K562 (cell line): ENCODE results near the gene MAP3K6. TPM values are rescaled to one million over a fixed set of nuclear protein-coding genes. Genes with fewer than 3 reads are reported as not detected.
A peak's percentile ranks its signal among the peaks of the same experiment; 100 is the strongest.

Experiments
- ARNT ChIP-seq, 2 experiments: fragments of 450-650 bp; IDR thresholded peaks; 2 replicates each; pipeline ENCODE4 v1.6.1; 2016; ENCODE audit warnings: mild to moderate bottlenecking in 1 of 2
- BACH1 ChIP-seq: fragments of 200-800 bp; sonication (Bioruptor generic); IDR thresholded peaks from 2 replicates; pipeline ENCODE4 v1.6.1; 2016; ENCODE audit warnings: missing genetic modification characterization, missing compliant biosample characterization
- CBFA2T2 ChIP-seq: fragments of 450-650 bp; conservative IDR thresholded peaks from 2 replicates; pipeline ENCODE4 v1.6.1; 2017; ENCODE audit warnings: mild to moderate bottlenecking
- CUX1 ChIP-seq: fragments of 200-800 bp; sonication (Bioruptor generic); IDR thresholded peaks from 2 replicates; pipeline ENCODE4 v1.6.1; 2016; ENCODE audit warnings: missing genetic modification characterization, missing compliant biosample characterization
- E2F6 ChIP-seq, 2 experiments: IDR thresholded peaks; 2 replicates each; pipeline ENCODE4 v1.6.1; 2011; ENCODE audit warnings: borderline replicate concordance in 1 of 2, control low read depth in 1 of 2, low read depth in 1 of 2, low read length in 1 of 2, mild to moderate bottlenecking in 1 of 2, mixed read lengths in 1 of 2, moderate library complexity in 1 of 2; ENCODE audit not compliant: insufficient read depth in 1 of 2, insufficient read length in 1 of 2, poor library complexity in 1 of 2, severe bottlenecking in 1 of 2; ENCODE audit errors: extremely low read depth in 1 of 2
- ETV6 ChIP-seq, 3 experiments: fragments of 150-350 bp in 1 of 3; sonication (generic) in 1 of 3; formaldehyde crosslinking in 1 of 3; IDR thresholded peaks; 2 replicates each; pipeline versions ENCODE4 v1.6.1 to v1.8.0; 2014 to 2022; ENCODE audit warnings: borderline replicate concordance in 2 of 3, low read depth in 2 of 3, antibody characterized with exemption in 1 of 3, low read length in 1 of 3, mild to moderate bottlenecking in 1 of 3, missing genetic modification reagents in 1 of 3
- HDAC2 ChIP-seq: fragments of 450-650 bp; IDR thresholded peaks from 2 replicates; pipeline ENCODE4 v1.6.1; 2016; ENCODE audit warnings: mild to moderate bottlenecking
- HES1 ChIP-seq: fragments of 450-650 bp; IDR thresholded peaks from 2 replicates; pipeline ENCODE4 v1.6.1; 2016; ENCODE audit warnings: low read depth, mild to moderate bottlenecking, moderate library complexity
- HNRNPL ChIP-seq: fragments of 200-400 bp; formaldehyde crosslinking; IDR thresholded peaks from 2 replicates; pipeline ENCODE4 v1.6.1; 2017; ENCODE audit warnings: low read depth, mild to moderate bottlenecking, low read length
- HNRNPUL1 ChIP-seq: fragments of 200-400 bp; formaldehyde crosslinking; IDR thresholded peaks from 2 replicates; pipeline ENCODE4 v1.6.1; 2017; ENCODE audit warnings: low read length
- ILK ChIP-seq: fragments of 450-650 bp; IDR thresholded peaks from 2 replicates; pipeline ENCODE4 v1.6.1; 2016; ENCODE audit warnings: missing genetic modification characterization, low read depth, mild to moderate bottlenecking, missing compliant biosample characterization, moderate library complexity, borderline replicate concordance
- MAFK ChIP-seq: IDR thresholded peaks from 2 replicates; pipeline ENCODE4 v1.6.1; 2011; ENCODE audit warnings: low read length, improper control_type of control experiment
- OTX1 ChIP-seq: fragments of 450-650 bp; formaldehyde crosslinking; IDR thresholded peaks from 2 replicates; pipeline ENCODE4 v1.4.0; 2022; ENCODE audit warnings: mild to moderate bottlenecking
- RFX7 ChIP-seq: fragments of 250-450 bp; sonication (Bioruptor Pico); IDR thresholded peaks from 2 replicates; pipeline ENCODE4 v1.5.1; 2021; ENCODE audit warnings: mild to moderate bottlenecking
- ZBTB12 ChIP-seq: fragments of 250-450 bp; sonication (Bioruptor Pico); IDR thresholded peaks from 2 replicates; pipeline ENCODE4 v1.4.0; 2020
- ZKSCAN8 ChIP-seq: fragments of 200-800 bp; sonication (Bioruptor generic); IDR thresholded peaks from 2 replicates; pipeline ENCODE4 v1.6.1; 2016; ENCODE audit warnings: missing genetic modification characterization, missing compliant biosample characterization
- ZNF408 ChIP-seq: fragments of 250-450 bp; sonication (Bioruptor Pico); IDR thresholded peaks from 2 replicates; pipeline ENCODE4 v1.4.0; 2020; ENCODE audit warnings: low read depth, mild to moderate bottlenecking, moderate library complexity
- ZNF445 ChIP-seq: fragments of 250-450 bp; sonication (Bioruptor Pico); IDR thresholded peaks from 2 replicates; pipeline ENCODE4 v1.4.0; 2020; ENCODE audit warnings: low read depth, mild to moderate bottlenecking, moderate library complexity
- ZNF76 ChIP-seq: fragments of 250-450 bp; sonication (Bioruptor Pico); IDR thresholded peaks from 2 replicates; pipeline ENCODE4 v1.4.0; 2020; ENCODE audit warnings: mild to moderate bottlenecking, moderate library complexity, borderline replicate concordance
- ZZZ3 ChIP-seq: fragments of 450-650 bp; IDR thresholded peaks from 2 replicates; pipeline ENCODE4 v1.6.1; 2016; ENCODE audit warnings: antibody characterized with exemption, mild to moderate bottlenecking, moderate library complexity
- polyA plus RNA-seq, 8 experiments: library from polyadenylated mRNA; depleted of rRNA in 4 of 8; stranded (reverse) in 5 of 8; unstranded in 3 of 8; fragments of >200 nt; fragmentation: Nextera tagmentation in 2 of 8; fragmentation: Illumina TruSeq in 1 of 8; extraction: Ambion mirVana in 2 of 8; extraction: Trizol in 1 of 8; gene quantifications; 2 replicates each; pipeline versions ENCODE4 v1.2.1 to v1.2.3, GENCODE V29; 2011 to 2014; ENCODE audit warnings: inconsistent platforms in 1 of 8, missing spikeins in 1 of 8
- total RNA-seq, 7 experiments: library from RNA; depleted of rRNA in 6 of 7; stranded (reverse); fragments of >200 nt in 6 of 7; fragmentation: Illumina TruSeq in 2 of 7; extraction: Trizol in 2 of 7; gene quantifications; 2 replicates each; pipeline versions ENCODE4 v1.2.1 to v1.2.3, GENCODE V29; 2011 to 2021; ENCODE audit warnings: low replicate concordance in 1 of 7

MAP3K6 gene
- total and polyA plus RNA-seq, 9 of the 15 experiments (the other 6 are each of a cell fraction or from before 2014, with no cell fraction given) = 0.99 to 21.9 (median 7.0) TPM

- TF ChIP-seq ZBTB12 (CRISPR knock-in tag) (peak; percentile 87), ETV6 (IDR thresholded peaks at IDR 0.05; ENCODE audit: borderline replicate concordance in 1 of 2, low read depth in 2 of 2, low read length in 1 of 2) (no peak), ETV6 (CRISPR knock-in tag; IDR thresholded peaks at IDR 0.05; ENCODE audit: borderline replicate concordance) (no peak), HNRNPL (no peak), CBFA2T2 (no peak), MAFK (no peak), CUX1 (no peak), ARNT (IDR thresholded peaks at IDR 0.05) (peak; percentile 30 to 68; a peak in 2 of 4 replicates), ZZZ3 (no peak), HDAC2 (peak; percentile 46; the same call in 1 of the 2 replicates), HES1 (no peak), OTX1 (CRISPR knock-in tag) (peak; percentile 91), BACH1 (tag) (no peak), ILK (tag) (no peak), ZNF445 (CRISPR knock-in tag) (no peak), ZKSCAN8 (no peak), ZNF76 (CRISPR knock-in tag) (peak; percentile 52; the same call in 1 of the 2 replicates), HNRNPUL1 (no peak), E2F6 (IDR thresholded peaks at IDR 0.05; ENCODE audit: borderline replicate concordance in 1 of 2, extremely low read depth in 1 of 2, insufficient read depth in 1 of 2, insufficient read length in 1 of 2, low read depth in 1 of 2, low read length in 1 of 2, poor library complexity in 1 of 2, severe bottlenecking in 1 of 2) (peak; percentile 40 to 93), ZNF408 (no peak), RFX7 (CRISPR knock-in tag) (no peak)
Measured at GRCh38 chr1:27392096-27392777, 25.5 kb upstream of the MAP3K6 start, which contains the start of gene GPR3 (continued).
